HepG2 (cell line): ENCODE data around the gene SLC25A27. TPM values are rescaled to one million over a fixed set of nuclear protein-coding genes. Genes with fewer than 3 reads are reported as not detected.

Experiments used
- FOXP1 ChIP-seq, 2 experiments: fragments of 450-650 bp in 1 of 2; IDR thresholded peaks; 2 replicates each; pipeline ENCODE4 v1.6.1; 2017 to 2018; ENCODE audit warnings: antibody characterized with exemption in 1 of 2
- HNRNPL ChIP-seq: fragments of 200-400 bp; formaldehyde crosslinking; IDR thresholded peaks from 2 replicates; pipeline ENCODE4 v1.6.1; 2017; ENCODE audit warnings: mild to moderate bottlenecking, low read depth, low read length
- HOXA7 ChIP-seq: sonication (generic); formaldehyde crosslinking; IDR thresholded peaks from 2 replicates; pipeline ENCODE4 v1.8.1; 2022; ENCODE audit warnings: mild to moderate bottlenecking, missing genetic modification reagents, moderate library complexity
- ISL2 ChIP-seq: sonication (generic); formaldehyde crosslinking; IDR thresholded peaks from 2 replicates; pipeline ENCODE4 v1.5.0; 2020; ENCODE audit warnings: missing genetic modification reagents
- KLF16 ChIP-seq, 2 experiments: sonication (generic) in 1 of 2; formaldehyde crosslinking in 1 of 2; IDR thresholded peaks; 2 replicates each; pipeline versions ENCODE4 v1.6.1 to v1.8.0; 2016 to 2023; ENCODE audit warnings: missing genetic modification reagents in 2 of 2, missing compliant biosample characterization in 1 of 2
- MXD4 ChIP-seq: IDR thresholded peaks from 2 replicates; pipeline ENCODE4 v1.6.1; 2016; ENCODE audit warnings: mild to moderate bottlenecking, missing biosample characterization, missing genetic modification reagents
- PLSCR1 ChIP-seq: sonication (generic); formaldehyde crosslinking; IDR thresholded peaks from 2 replicates; pipeline ENCODE4 v1.5.0; 2020; ENCODE audit warnings: missing genetic modification reagents, mild to moderate bottlenecking, borderline replicate concordance
- RNF2 ChIP-seq: fragments of 450-650 bp; conservative IDR thresholded peaks from 2 replicates; pipeline ENCODE4 v1.6.1; 2016; ENCODE audit warnings: low read depth
- SRY ChIP-seq: sonication (generic); formaldehyde crosslinking; IDR thresholded peaks from 2 replicates; pipeline ENCODE4 v1.8.0; 2022; ENCODE audit warnings: mild to moderate bottlenecking, missing genetic modification reagents
- U2AF2 ChIP-seq: fragments of 200-400 bp; formaldehyde crosslinking; IDR thresholded peaks from 2 replicates; pipeline ENCODE4 v1.6.1; 2017; ENCODE audit warnings: low read depth, mild to moderate bottlenecking, low read length
- ZBTB37 ChIP-seq: sonication (generic); formaldehyde crosslinking; IDR thresholded peaks from 2 replicates; pipeline ENCODE4 v1.4.0; 2020; ENCODE audit warnings: mild to moderate bottlenecking, missing genetic modification reagents
- ZFP62 ChIP-seq: sonication (generic); formaldehyde crosslinking; IDR thresholded peaks from 2 replicates; pipeline ENCODE4 v1.4.0; 2020; ENCODE audit warnings: missing genetic modification reagents
- ZNF20 ChIP-seq: sonication (generic); formaldehyde crosslinking; IDR thresholded peaks from 2 replicates; pipeline ENCODE4 v1.4.0; 2020; ENCODE audit warnings: mild to moderate bottlenecking, moderate library complexity, missing genetic modification reagents
- ZNF446 ChIP-seq: sonication (generic); formaldehyde crosslinking; IDR thresholded peaks from 2 replicates; pipeline ENCODE4 v1.5.0; 2020; ENCODE audit warnings: mild to moderate bottlenecking, missing genetic modification reagents
- ZNF503 ChIP-seq: sonication (generic); formaldehyde crosslinking; IDR thresholded peaks from 2 replicates; pipeline ENCODE4 v1.4.0; 2020; ENCODE audit warnings: missing genetic modification reagents
- ZNF556 ChIP-seq: sonication (generic); formaldehyde crosslinking; IDR thresholded peaks from 2 replicates; pipeline ENCODE4 v1.4.0; 2020; ENCODE audit warnings: mild to moderate bottlenecking, missing genetic modification reagents, borderline replicate concordance
- ZNF598 ChIP-seq: sonication (generic); formaldehyde crosslinking; IDR thresholded peaks from 2 replicates; pipeline ENCODE4 v1.5.1; 2020; ENCODE audit warnings: mild to moderate bottlenecking, missing genetic modification reagents, borderline replicate concordance
- ZNF703 ChIP-seq: sonication (generic); formaldehyde crosslinking; IDR thresholded peaks from 2 replicates; pipeline ENCODE4 v1.5.1; 2020; ENCODE audit warnings: missing genetic modification reagents, mild to moderate bottlenecking, moderate library complexity, borderline replicate concordance
- ZNF766 ChIP-seq: sonication (generic); formaldehyde crosslinking; IDR thresholded peaks from 2 replicates; pipeline ENCODE4 v1.5.0; 2020; ENCODE audit warnings: missing genetic modification reagents, borderline replicate concordance
- polyA plus RNA-seq, 8 experiments: library from polyadenylated mRNA; depleted of rRNA in 3 of 8; stranded (reverse) in 7 of 8; unstranded in 1 of 8; fragments of >200 nt; fragmentation: Illumina TruSeq in 4 of 8; extraction: Trizol in 4 of 8; gene quantifications; 2 replicates each; pipeline versions ENCODE4 v1.2.1 to v1.2.3, GENCODE V29; 2011 to 2016; ENCODE audit warnings: low read depth in 4 of 8, missing spikeins in 1 of 8, mixed read lengths in 1 of 8; ENCODE audit not compliant: insufficient read depth in 1 of 8
- total RNA-seq, 5 experiments: library from RNA; depleted of rRNA; stranded (reverse); fragments of >200 nt; fragmentation: Illumina TruSeq; extraction: Trizol; gene quantifications; 2 replicates each; pipeline ENCODE4 v1.2.3, GENCODE V29; 2016; ENCODE audit warnings: low read depth in 1 of 5
- TF ChIP-seq, protein P1 (sequence below): sonication (generic); formaldehyde crosslinking; IDR thresholded peaks from 2 replicates; pipeline ENCODE4 v1.8.1; 2023; ENCODE audit warnings: missing genetic modification reagents, mild to moderate bottlenecking, borderline replicate concordance
- TF ChIP-seq, protein P2 (sequence below): sonication (generic); formaldehyde crosslinking; IDR thresholded peaks from 2 replicates; pipeline ENCODE4 v1.4.0; 2020; ENCODE audit warnings: missing genetic modification reagents, borderline replicate concordance

SLC25A27 gene
- total and polyA plus RNA-seq, 2 of the 13 experiments (the other 11 are each of a cell fraction or from before 2014, with no cell fraction given), result 0.46 to 1.3 TPM

- TF ChIP-seq ISL2 (CRISPR knock-in tag), result no peak
- no peak for TF ChIP-seq ZNF556 (CRISPR knock-in tag)
- no peak for TF ChIP-seq RNF2
- peak; percentile 91 for TF ChIP-seq U2AF2
- TF ChIP-seq ZNF703 (CRISPR knock-in tag), result no peak
- TF ChIP-seq PLSCR1 (CRISPR knock-in tag), result no peak
- TF ChIP-seq, protein P1, sequence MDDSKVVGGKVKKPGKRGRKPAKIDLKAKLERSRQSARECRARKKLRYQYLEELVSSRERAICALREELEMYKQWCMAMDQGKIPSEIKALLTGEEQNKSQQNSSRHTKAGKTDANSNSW (CRISPR knock-in tag), result peak; percentile 13; the same call in 1 of the 2 replicates
- no peak for TF ChIP-seq HNRNPL
- no peak for TF ChIP-seq ZNF20 (CRISPR knock-in tag)
- peak in 1 of 2 experiments; percentile 58; a peak in 1 of 4 replicates for TF ChIP-seq KLF16 (CRISPR knock-in tag; IDR thresholded peaks at IDR 0.05)
- TF ChIP-seq ZNF598, result peak; percentile 85; the same call in 1 of the 2 replicates
- TF ChIP-seq ZNF503 (CRISPR knock-in tag), result no peak
- no peak for TF ChIP-seq ZFP62 (CRISPR knock-in tag)
- TF ChIP-seq, protein P2, sequence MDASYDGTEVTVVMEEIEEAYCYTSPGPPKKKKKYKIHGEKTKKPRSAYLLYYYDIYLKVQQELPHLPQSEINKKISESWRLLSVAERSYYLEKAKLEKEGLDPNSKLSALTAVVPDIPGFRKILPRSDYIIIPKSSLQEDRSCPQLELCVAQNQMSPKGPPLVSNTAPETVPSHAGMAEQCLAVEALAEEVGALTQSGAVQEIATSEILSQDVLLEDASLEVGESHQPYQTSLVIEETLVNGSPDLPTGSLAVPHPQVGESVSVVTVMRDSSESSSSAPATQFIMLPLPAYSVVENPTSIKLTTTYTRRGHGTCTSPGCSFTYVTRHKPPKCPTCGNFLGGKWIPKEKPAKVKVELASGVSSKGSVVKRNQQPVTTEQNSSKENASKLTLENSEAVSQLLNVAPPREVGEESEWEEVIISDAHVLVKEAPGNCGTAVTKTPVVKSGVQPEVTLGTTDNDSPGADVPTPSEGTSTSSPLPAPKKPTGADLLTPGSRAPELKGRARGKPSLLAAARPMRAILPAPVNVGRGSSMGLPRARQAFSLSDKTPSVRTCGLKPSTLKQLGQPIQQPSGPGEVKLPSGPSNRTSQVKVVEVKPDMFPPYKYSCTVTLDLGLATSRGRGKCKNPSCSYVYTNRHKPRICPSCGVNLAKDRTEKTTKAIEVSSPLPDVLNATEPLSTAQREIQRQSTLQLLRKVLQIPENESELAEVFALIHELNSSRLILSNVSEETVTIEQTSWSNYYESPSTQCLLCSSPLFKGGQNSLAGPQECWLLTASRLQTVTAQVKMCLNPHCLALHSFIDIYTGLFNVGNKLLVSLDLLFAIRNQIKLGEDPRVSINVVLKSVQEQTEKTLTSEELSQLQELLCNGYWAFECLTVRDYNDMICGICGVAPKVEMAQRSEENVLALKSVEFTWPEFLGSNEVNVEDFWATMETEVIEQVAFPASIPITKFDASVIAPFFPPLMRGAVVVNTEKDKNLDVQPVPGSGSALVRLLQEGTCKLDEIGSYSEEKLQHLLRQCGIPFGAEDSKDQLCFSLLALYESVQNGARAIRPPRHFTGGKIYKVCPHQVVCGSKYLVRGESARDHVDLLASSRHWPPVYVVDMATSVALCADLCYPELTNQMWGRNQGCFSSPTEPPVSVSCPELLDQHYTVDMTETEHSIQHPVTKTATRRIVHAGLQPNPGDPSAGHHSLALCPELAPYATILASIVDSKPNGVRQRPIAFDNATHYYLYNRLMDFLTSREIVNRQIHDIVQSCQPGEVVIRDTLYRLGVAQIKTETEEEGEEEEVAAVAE (CRISPR knock-in tag), result peak; percentile 68
- TF ChIP-seq MXD4, result 0 out of 2 replicates have a peak, but pooled peaks have one; percentile 27
- no peak for TF ChIP-seq FOXP1 (IDR thresholded peaks at IDR 0.05)
- TF ChIP-seq FOXP1 (CRISPR knock-in tag; IDR thresholded peaks at IDR 0.05), result no peak
- TF ChIP-seq ZNF446 (CRISPR knock-in tag), result no peak
- TF ChIP-seq SRY (CRISPR knock-in tag), result peak; percentile 68
- no peak for TF ChIP-seq HOXA7 (CRISPR knock-in tag)
- no peak for TF ChIP-seq ZNF766
- TF ChIP-seq ZBTB37 (CRISPR knock-in tag), result no peak
These were observed at the start of gene SLC25A27, which contains the start of gene CYP39A1 (continued) for GRCh38 chr6:46652603-46653438.
